Inflammatory macrophage (primary cell): Measurements from ENCODE around the gene DOCK9.

ENCODE experiments used
- DNase-seq, 2 donors: peaks; one replicate each; pipeline ENCODE4 v3.0.0-alpha.2; 2020 to 2022
- total RNA-seq, 18 experiments: gene quantifications; one replicate each; lab custom pipeline; 2026; ENCODE audit warnings: mixed read lengths in 6 of 18, inconsistent platforms in 2 of 18; lab: John Stamatoyannopoulos, UW

The DOCK9 gene, protein sequence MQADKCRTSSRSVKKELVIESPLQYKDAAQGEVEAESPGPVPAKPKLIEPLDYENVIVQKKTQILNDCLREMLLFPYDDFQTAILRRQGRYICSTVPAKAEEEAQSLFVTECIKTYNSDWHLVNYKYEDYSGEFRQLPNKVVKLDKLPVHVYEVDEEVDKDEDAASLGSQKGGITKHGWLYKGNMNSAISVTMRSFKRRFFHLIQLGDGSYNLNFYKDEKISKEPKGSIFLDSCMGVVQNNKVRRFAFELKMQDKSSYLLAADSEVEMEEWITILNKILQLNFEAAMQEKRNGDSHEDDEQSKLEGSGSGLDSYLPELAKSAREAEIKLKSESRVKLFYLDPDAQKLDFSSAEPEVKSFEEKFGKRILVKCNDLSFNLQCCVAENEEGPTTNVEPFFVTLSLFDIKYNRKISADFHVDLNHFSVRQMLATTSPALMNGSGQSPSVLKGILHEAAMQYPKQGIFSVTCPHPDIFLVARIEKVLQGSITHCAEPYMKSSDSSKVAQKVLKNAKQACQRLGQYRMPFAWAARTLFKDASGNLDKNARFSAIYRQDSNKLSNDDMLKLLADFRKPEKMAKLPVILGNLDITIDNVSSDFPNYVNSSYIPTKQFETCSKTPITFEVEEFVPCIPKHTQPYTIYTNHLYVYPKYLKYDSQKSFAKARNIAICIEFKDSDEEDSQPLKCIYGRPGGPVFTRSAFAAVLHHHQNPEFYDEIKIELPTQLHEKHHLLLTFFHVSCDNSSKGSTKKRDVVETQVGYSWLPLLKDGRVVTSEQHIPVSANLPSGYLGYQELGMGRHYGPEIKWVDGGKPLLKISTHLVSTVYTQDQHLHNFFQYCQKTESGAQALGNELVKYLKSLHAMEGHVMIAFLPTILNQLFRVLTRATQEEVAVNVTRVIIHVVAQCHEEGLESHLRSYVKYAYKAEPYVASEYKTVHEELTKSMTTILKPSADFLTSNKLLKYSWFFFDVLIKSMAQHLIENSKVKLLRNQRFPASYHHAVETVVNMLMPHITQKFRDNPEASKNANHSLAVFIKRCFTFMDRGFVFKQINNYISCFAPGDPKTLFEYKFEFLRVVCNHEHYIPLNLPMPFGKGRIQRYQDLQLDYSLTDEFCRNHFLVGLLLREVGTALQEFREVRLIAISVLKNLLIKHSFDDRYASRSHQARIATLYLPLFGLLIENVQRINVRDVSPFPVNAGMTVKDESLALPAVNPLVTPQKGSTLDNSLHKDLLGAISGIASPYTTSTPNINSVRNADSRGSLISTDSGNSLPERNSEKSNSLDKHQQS (N-terminal part only)
- total RNA-seq, result 0.08 to 4.4 (median 0.39) reads per million in 18 experiments

DNA sequence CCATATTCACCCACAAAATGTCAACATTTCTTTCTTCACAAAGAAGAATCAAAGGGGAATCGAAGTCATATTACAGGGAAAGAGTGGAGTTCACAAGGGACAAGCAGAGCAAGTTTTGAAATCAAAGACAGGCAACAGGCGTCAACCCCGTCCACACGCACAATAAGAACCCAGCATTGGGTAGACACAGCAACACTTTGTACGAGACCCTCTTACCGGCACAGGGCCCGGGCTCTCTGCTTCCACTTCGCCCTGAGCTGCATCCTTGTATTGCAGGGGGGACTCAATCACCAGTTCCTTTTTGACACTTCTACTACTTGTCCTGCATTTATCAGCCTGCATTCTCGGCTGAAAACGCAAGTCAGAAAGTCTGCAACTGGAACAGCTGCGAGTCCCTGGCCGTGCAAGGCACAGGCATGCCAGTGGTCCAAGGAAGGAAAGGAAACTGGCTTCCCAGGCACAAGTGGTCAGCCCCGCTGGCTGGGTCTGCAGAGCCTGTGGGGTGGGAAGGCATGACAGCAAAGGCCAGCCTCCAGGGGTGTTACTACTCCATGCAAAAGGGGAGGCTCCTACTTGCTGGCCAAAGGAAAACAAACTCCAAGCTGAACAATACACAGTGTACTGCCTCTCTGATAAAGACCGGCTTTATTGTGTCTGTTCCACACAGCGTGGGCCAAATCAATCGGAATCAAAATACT lies at the start of gene DOCK9:
TSS of gene DOCK9 (minus strand) at position 497 of the 698 bp plus-strand sequence. CDS start at position 342, 155 bp downstream.
- DNase-seq, result no peak

DNA sequence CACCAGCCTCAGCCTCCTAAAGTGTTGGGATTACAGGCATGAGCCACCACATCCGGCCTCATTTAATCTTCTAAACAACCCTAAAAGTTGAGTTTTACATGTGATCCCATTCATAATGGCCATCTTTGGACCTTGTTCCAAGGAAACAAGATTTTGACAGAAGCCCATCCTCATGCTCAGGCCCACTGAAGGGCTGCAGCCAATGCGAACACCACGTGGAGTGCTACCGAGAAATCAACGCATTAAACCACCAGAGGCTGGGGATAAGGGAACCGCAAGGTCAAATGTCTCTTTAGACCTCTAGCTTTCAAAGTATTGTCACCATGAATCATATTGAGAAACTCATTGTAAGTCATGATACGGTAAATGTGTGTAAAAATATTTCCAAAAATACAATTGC lies 49.4 kb upstream of the DOCK9 start:
- no peak for DNase-seq

DNA sequence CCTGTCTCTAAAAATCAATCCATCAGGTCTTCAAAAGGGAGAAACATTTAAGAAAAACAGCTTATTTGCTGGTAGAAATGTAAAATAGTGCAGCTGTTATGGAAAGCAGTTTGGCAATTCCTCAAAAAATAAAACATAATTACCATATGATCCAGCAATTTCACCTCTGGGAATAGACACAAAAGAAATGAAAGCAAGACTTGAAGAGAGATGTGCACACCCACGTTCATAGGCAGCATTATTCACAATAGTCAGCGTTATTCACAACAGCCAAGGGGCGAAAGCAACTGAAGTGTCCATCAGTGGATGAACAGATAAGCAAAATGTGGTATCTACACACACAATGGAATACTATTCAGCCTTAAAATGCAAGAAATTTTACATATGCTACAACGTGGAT lies 45.1 kb upstream of the DOCK9 start:
- DNase-seq, result no peak

DNA sequence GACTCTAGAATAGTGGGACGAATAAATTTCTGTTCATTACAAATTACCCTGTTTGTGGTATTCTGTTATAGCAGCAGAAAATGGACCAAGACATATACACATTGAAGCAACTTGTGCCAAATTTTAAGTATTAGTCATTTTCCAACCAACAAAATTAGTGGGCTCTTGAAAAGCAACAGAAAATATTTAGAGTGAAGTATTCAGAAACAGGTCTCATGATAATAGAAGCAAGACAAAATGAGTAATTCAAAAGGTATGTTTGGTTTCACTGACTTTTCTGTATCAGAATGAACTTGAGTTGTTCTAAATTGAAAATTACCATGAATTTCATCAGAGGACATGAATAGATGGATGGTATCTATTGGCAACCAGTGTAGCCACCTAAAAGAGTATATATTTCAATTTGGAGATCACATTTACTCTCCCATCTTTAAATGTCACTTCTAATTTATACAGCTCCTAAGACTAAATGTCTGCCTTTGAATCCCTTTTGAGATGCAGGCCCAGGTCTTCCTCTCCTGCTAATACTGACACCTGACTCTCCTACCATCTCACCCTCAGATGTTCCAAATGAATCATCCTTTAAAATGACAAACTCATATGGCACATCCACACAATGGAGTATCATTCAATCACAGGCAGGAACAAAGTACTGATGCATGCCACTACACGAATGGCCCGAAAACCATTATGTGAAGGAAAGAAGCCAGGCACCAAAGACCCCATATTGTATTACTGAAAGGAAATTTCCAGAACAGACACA lies 40.7 kb upstream of the DOCK9 start:
- no peak for DNase-seq

DNA sequence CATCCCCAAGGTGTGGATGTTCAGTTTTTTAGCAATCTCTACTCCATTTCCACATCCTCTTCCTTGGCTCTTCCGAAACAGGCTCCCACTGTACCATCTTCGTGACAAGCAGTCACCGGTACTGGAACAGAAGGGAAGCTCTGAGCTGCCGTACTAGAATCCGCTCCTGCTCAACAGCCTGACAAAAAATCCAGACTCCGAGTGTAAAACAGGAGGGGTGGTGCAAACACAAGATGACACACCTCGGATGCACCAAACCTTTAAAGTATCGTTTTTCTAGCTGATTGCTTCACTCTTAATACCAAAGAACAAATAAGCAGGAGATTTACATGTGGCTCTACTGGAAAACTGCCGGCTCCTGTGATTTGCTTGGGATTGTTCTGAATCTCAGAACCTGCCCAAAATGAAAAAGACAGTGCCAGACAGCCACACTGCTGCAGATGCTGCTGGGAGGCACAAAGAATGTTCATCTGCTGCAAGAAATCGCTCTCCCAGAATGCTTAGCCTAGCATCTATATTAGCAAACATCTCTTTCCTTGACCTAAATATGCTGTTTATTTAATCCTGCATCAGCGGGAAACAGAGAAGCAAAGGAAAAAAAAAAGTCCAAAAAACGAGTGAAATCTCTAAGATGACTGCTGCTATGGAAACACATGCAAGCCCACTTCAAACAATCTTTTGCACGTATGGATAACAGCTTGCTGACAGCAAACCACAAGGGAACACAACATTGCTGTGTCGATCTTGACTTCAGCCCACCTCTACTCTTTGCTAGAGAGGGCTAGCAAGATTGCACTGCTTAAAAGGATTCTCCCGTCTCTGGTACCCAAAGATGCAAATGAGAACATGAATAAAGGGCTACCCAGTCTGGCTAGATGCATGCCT lies 38.0 kb upstream of the DOCK9 start:
- no peak for DNase-seq

DNA sequence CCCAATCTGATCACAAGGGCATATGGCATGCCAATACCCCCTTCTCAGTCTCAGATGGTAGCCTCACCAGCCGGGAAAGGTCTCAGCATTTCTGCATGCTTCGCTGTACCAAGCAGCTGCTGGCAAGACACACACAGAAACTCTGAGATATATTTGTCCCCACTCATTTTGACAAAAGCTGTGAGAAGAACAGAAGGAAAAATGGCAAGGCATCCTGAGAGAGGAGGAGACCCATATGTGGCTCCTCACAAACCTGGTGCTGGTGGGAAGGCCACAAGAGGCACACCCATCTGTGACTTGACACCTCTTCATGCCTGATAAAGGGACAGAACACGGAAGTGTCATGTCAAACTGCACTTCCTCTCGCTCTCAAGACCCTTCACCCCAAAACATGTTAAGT lies 36.7 kb upstream of the DOCK9 start:
- DNase-seq, result no peak

DNA sequence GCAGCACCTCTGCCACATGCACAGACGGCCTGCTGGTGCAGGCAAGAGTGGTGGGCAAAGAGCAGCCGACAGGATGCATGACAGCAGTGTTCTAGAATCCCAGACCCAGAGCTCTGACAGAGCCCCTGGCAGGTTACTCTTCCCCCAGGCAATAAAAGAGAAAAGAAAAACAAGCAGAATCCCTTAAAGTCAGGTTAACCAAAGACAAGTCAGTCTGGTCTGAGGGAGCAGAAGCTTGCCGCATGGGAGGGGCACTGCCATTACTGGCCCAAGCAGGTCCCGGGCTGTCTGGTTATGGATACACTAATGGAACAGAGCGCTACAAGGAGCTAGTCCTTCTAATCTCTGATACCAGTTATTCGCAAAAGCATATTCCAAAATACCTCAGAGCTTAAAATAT lies 36.1 kb upstream of the DOCK9 start:
- no peak for DNase-seq

DNA sequence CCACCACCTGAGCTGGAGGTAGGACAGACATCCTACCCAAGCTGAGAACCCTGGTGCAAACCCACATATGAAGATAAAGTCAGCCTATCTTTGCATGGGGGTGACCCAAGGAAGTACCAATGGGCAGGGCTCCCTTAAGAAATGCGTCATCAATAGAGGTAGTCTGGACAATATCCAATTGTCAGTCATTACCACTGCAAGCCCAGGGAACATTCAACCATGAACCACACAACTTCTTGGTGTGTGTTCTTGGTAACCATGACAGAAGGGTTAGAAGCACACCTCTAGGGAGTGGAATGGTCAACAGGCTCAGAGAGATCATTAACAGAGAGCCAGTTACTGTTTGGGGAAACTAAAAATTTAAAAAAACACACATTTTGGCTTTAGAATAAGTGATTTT lies 34.7 kb upstream of the DOCK9 start:
- no peak for DNase-seq

DNA sequence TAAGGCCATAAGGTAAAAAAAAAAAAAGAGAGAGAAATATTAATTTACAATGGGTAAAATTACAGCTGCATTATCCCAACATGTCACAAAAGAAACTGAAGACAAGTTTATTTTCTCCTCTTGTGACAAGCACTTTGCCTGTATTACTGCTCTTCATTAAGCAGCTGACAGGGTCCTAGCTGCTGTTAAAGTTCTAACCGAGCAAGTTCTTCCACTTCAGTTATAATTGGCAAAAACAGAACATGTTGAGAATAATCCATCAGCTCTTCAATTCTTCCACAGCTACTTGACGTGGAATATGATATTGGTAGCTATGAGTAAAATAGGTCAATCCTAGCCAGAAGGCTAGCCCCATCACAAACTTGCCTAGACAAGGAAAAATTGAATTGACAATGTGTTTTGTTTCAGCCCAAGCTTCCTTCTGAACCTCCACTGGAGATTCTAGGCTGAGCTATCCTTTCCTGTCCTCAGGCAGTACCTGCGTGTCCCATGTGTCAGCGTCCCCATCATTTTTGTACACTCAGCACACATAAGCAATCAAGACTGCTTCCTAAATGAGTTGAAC lies 32.2 kb upstream of the DOCK9 start:
- no peak for DNase-seq

DNA sequence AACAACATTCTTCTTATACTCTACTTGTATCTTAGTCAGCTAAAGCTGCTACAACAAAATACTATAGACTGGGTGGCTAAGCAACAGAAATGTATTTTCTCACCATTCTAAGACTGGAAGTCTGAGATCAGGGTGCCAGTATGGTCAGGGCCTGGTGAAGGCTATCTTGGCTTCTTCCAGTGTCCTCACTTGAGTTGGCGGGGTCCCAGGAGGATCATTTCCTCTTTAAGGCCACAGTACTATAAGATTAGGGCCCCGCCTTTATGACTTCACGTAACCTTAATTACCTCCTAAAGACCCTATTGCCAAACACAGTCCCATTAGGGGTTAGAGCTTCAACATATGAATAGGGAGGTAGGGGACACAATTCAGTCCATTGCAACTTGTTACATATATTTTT lies 30.7 kb upstream of the DOCK9 start:
- no peak for DNase-seq

DNA sequence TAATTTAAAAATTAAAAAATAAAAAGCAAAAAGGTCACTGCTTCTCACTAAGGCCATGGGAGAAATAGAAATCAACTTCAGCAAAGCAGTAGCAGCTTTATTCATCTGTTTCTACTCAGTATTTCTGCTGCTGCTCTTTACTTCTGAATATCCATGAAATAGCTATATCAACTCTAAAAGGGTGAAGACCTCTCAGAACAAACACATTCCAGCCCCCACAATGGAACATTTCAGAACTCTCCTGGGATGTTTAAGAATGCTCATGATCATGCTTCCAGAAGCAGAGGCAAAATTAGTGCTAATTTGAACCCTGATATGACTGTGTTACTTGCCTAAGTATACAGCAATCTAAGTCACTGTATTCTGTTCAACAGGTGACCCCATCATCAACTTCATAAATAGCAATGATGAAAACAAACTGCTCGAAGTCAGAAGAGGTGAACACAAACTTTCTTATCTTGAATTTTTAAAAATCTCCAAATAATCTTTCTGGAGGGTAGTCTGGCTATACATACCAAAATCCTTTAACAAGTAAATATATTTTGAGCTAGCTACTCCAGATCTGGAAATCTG lies 29.6 kb upstream of the DOCK9 start:
- no peak for DNase-seq

DNA sequence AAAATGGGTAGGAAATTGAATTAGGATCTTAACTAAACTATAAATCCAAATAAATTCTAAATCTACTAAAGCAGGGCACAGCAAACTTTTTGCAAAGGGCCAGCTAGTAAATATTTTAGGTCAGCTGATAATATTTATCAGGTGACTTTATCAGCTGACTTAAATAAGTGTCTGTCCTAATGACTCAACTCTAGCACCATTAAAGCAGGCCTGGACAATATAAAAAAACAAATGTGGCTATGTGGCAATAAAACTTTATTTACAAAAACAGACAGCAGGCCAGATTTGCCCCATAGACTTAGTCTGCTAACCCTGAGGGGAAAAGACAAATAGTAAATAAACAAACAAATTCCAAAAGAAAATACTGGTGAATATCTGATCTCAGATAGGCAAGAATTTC lies 27.7 kb upstream of the DOCK9 start:
- DNase-seq, result no peak

DNA sequence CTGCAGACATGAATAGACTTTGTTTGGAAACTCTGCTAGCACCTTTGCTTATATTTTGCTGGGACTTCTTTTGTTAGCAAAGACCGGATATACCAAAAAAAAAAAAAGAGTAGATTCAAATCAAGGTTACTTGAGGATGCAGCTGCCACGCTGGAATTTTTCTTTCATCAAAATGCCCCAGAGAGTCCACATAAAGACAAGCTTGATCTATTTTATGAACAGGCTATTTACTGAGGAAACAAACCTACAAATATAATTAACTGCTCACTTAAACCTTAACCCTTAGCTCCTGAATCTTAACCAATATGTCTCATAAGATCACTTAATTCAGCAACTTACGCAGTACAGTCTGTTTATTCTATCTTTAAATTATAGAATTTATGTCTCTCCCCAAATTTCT lies 27.1 kb upstream of the DOCK9 start:
- DNase-seq, result no peak

DNA sequence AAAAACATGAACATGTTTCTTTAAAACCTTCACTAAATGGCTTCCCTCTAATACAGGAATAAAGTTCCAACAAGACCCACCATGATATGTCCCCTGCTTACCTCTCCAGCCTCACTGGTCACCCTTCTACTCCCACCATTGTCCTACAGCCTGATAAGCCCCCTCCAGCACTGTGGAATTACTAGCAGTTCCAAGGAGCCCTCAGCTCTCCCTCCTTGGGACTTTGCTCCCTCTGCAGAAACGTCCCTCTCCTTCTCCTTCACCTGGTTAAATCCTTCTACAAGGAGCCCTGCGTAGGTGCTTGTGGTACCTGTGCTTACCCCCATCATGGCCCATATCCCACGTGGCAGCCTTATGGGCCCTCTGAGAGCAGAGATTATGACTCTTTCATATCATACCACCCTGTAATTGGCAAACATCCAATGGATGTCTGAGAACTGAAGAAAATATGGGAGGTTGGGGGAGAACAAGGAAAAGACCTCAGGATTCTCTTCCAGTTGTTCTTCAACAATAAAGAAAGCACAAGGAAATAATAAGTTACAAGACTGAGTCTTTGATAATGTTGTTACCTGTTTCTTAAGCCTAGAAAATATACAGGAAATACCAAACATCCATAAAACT lies 26.1 kb upstream of the DOCK9 start:
- no peak for DNase-seq

DNA sequence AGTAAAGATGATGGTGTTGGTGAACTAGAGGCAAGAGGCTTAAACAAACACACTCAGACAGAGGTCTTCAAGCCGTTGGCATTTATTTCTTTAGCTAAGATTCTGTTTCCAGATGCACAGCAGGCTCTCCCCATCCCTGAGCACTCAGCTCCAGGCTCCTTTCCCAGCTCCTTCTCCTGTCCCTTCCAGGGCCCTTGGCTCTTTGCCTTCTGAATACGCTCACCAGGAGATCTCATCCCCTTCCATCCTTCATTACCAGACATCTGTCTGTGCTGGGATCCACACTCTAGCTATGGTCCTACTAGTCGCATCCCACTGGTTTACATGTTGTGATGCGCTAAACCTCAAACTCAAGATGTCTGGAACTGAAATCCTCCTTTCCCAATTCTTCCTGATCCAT lies 25.3 kb upstream of the DOCK9 start:
- DNase-seq, result no peak

DNA sequence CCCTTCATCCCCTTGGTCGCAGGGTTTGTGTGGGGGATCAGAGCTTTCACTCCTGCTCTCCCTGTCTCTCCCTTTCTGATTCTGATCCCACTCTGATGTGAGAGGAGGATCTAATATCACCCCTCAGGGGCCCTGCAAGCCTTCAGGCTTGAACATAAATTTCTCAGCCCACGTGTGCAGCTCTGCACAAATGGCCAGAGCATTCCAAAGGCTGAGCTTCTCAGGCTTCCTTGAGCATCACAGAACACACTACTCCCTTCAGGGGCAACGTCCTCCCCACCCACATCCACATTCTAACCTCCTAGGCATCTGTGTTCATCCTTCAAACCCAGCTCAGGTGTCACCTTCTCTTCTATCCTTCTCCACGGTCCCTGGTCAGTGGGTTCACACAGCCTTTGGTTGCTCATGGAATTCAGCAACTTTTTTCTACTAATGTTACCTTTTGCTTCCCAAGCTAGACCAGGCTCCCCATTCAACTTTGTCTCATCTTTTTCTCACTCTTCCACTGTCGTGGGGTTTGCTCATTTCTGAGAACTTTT lies 24.4 kb upstream of the DOCK9 start:
- no peak for DNase-seq

DNA sequence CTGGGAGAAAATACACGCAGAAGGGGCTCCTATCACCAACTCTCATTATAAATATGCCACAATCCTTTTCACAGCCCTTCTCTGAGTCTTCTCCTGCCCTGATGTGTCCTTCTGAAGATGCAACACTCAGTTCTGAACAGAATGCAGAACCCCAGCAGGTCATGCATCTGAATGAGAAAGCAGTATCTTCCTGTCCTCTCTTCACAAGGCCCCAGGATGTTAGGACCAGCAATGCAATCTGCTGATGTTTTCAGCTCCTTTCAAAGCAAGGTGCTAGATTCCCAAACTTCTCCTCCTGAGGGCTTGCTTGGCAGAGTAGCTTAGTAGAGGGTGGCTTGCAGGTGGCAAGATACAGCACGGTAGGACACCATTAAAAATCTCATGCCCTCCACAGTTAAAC lies 22.3 kb upstream of the DOCK9 start:
- DNase-seq, result no peak

DNA sequence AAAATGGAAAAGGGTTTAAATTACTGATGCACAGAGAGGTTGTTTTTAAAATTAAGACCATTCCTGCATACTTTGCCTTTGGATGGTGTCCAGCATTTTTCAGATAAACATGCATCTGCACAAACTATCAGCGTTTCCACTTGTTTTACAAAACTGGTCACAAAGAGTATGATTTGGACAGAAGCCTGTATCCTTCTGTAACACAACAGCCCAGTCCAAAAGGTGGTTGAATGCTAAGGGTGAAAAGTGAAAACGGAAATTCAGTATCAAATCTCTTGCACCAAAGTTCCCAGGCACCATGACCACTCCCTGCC lies 21.7 kb upstream of the DOCK9 start:
- DNase-seq, result no peak
